HK-2 (cell line): ENCODE data around the gene YWHAQ.

Source experiments
- DNase-seq: peaks from one replicate; pipeline ENCODE4 v3.0.0-alpha.2; 2018; ENCODE audit not compliant: unreplicated experiment

YWHAQ gene

GRCh38 chr2:9630736-9631552, at the start of gene YWHAQ:
YWHAQ (minus strand) TSS chr2:9630997; CDS start chr2:9630452, 545 bp downstream.
- peak; percentile 98 for DNase-seq

- DNase-seq = no peak
These were observed 49.3 kb upstream of the YWHAQ start for GRCh38 chr2:9680082-9680481.

GRCh38 chr2:9679218-9679617, 48.4 kb upstream of the YWHAQ start:
- DNase-seq = no peak

- no peak for DNase-seq
These were observed 47.7 kb upstream of the YWHAQ start for GRCh38 chr2:9678544-9678943.

- peak; percentile 59 for DNase-seq
These were observed 44.9 kb upstream of the YWHAQ start for GRCh38 chr2:9675415-9676351.

- DNase-seq = no peak
These were observed 44.2 kb upstream of the YWHAQ start for GRCh38 chr2:9674891-9675414.

GRCh38 chr2:9673914-9674481, 43.2 kb upstream of the YWHAQ start:
- no peak for DNase-seq

GRCh38 chr2:9668687-9669345, 38.0 kb upstream of the YWHAQ start:
- DNase-seq = no peak

GRCh38 chr2:9667826-9668225, 37.0 kb upstream of the YWHAQ start:
- no peak for DNase-seq

GRCh38 chr2:9666306-9666705, 35.5 kb upstream of the YWHAQ start:
- DNase-seq = no peak

- no peak for DNase-seq
These were observed 35.1 kb upstream of the YWHAQ start for GRCh38 chr2:9665898-9666297.

GRCh38 chr2:9664365-9664764, 33.6 kb upstream of the YWHAQ start:
- no peak for DNase-seq

- no peak for DNase-seq
These were observed 32.4 kb upstream of the YWHAQ start for GRCh38 chr2:9663008-9663879.

GRCh38 chr2:9661261-9661660, 30.5 kb upstream of the YWHAQ start:
- no peak for DNase-seq

GRCh38 chr2:9660781-9661180, 30.0 kb upstream of the YWHAQ start:
- DNase-seq = no peak

GRCh38 chr2:9660154-9660553, 29.4 kb upstream of the YWHAQ start:
- no peak for DNase-seq

GRCh38 chr2:9658972-9659371, 28.2 kb upstream of the YWHAQ start:
- peak; percentile 64 for DNase-seq

GRCh38 chr2:9657731-9658130, 26.9 kb upstream of the YWHAQ start:
- DNase-seq = no peak

GRCh38 chr2:9657083-9657482, 26.3 kb upstream of the YWHAQ start:
- DNase-seq = no peak

- peak; percentile 66 for DNase-seq
These were observed 25.5 kb upstream of the YWHAQ start for GRCh38 chr2:9656270-9656766.
